Ovary (tissue), 3 donors: Measurements from ENCODE around the gene BMPER.

Experiments used
- EP300 ChIP-seq: sonication (generic); formaldehyde crosslinking; IDR thresholded peaks from one replicate; pipeline ENCODE4 v1.6.1; 2017; ENCODE audit warnings: antibody characterized with exemption
- POLR2A ChIP-seq: fragments of 450-650 bp; IDR thresholded peaks from one replicate; pipeline ENCODE4 v1.6.1; 2017; ENCODE audit warnings: antibody characterized with exemption, mild to moderate bottlenecking, moderate library complexity
- TF ChIP-seq, protein P1 (sequence below), 3 donors: fragments of 450-650 bp in 2 of 3; fragments of 200-600 bp in 1 of 3; IDR thresholded peaks; one replicate each; pipeline versions ENCODE4 v1.5.1 to v1.8.0; 2016 to 2022; ENCODE audit warnings: antibody characterized with exemption in 3 of 3, mild to moderate bottlenecking in 1 of 3
- donor health status: DM: no; HTN: no; CAD: no.

GRCh38 chr7:33923440-33924229, 18.3 kb downstream of the BMPER start:
- TF ChIP-seq, protein P1, sequence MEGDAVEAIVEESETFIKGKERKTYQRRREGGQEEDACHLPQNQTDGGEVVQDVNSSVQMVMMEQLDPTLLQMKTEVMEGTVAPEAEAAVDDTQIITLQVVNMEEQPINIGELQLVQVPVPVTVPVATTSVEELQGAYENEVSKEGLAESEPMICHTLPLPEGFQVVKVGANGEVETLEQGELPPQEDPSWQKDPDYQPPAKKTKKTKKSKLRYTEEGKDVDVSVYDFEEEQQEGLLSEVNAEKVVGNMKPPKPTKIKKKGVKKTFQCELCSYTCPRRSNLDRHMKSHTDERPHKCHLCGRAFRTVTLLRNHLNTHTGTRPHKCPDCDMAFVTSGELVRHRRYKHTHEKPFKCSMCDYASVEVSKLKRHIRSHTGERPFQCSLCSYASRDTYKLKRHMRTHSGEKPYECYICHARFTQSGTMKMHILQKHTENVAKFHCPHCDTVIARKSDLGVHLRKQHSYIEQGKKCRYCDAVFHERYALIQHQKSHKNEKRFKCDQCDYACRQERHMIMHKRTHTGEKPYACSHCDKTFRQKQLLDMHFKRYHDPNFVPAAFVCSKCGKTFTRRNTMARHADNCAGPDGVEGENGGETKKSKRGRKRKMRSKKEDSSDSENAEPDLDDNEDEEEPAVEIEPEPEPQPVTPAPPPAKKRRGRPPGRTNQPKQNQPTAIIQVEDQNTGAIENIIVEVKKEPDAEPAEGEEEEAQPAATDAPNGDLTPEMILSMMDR (IDR thresholded peaks at IDR 0.05) = no peak
- TF ChIP-seq POLR2A = no peak
- TF ChIP-seq EP300 = no peak
